HG03439 (cell line): ENCODE data around the gene SLC38A7.
"Not testable (repeated sequence)": the region's sequence is repeated elsewhere in the genome, so short reads cannot be mapped to it uniquely, and the experiment has no call there.

Experiments
- ATAC-seq: cut with Tn5 transposase; IDR thresholded peaks from one replicate; pipeline ENCODE4 v1.9.1; 2021; ENCODE audit warnings: mild to moderate bottlenecking, moderate library complexity; ENCODE audit not compliant: unreplicated experiment

The SLC38A7 gene

GRCh38 chr16:58678716-58679115, 5.9 kb downstream of the SLC38A7 start:
- ATAC-seq = no peak

GRCh38 chr16:58678269-58678668, 6.3 kb downstream of the SLC38A7 start:
- no peak for ATAC-seq

GRCh38 chr16:58670946-58671583, 13.5 kb downstream of the SLC38A7 start:
- ATAC-seq = no peak

- ATAC-seq = no peak
These were observed 14.4 kb downstream of the SLC38A7 start for GRCh38 chr16:58670177-58670576.

- ATAC-seq = no peak
These were observed 19.4 kb downstream of the SLC38A7 start for GRCh38 chr16:58665200-58665599.

- peak; percentile 65 for ATAC-seq
These were observed 23.3 kb downstream of the SLC38A7 start for GRCh38 chr16:58661199-58661830.

GRCh38 chr16:58659911-58660310, 24.7 kb downstream of the SLC38A7 start:
- not testable (repeated sequence) for ATAC-seq

- no peak for ATAC-seq
These were observed 25.8 kb downstream of the SLC38A7 start for GRCh38 chr16:58658796-58659211.

- no peak for ATAC-seq
These were observed 27.7 kb downstream of the SLC38A7 start for GRCh38 chr16:58656899-58657298.

GRCh38 chr16:58655215-58655596, 29.4 kb downstream of the SLC38A7 start:
- no peak for ATAC-seq

- no peak for ATAC-seq
These were observed 29.9 kb downstream of the SLC38A7 start for GRCh38 chr16:58654560-58655214.

- no peak for ATAC-seq
These were observed 31.8 kb downstream of the SLC38A7 start for GRCh38 chr16:58652741-58653140.

- no peak for ATAC-seq
These were observed 32.6 kb downstream of the SLC38A7 start for GRCh38 chr16:58651965-58652348.

- no peak for ATAC-seq
These were observed 34.9 kb downstream of the SLC38A7 start for GRCh38 chr16:58649707-58650106.

GRCh38 chr16:58647107-58647506, 37.5 kb downstream of the SLC38A7 start:
- no peak for ATAC-seq

GRCh38 chr16:58644765-58645487, 39.6 kb downstream of the SLC38A7 start:
- ATAC-seq = no peak

- ATAC-seq = no peak
These were observed 40.5 kb downstream of the SLC38A7 start for GRCh38 chr16:58644108-58644507.

- no peak for ATAC-seq
These were observed 43.6 kb downstream of the SLC38A7 start for GRCh38 chr16:58640949-58641348.

GRCh38 chr16:58639836-58640235, 44.7 kb downstream of the SLC38A7 start:
- no peak for ATAC-seq

GRCh38 chr16:58639230-58639629, 45.3 kb downstream of the SLC38A7 start:
- no peak for ATAC-seq

- ATAC-seq = no peak
These were observed 46.2 kb downstream of the SLC38A7 start for GRCh38 chr16:58638148-58639036.
